Peyer's patch (tissue), 4 donors: Measurements from ENCODE around the gene CX3CL1.

Source experiments
- CTCF ChIP-seq, 6 experiments: fragments of 450-650 bp in 4 of 6; fragments of 200-600 bp in 2 of 6; sonication (generic) in 1 of 6; IDR thresholded peaks; one replicate each; pipeline ENCODE4 v1.5.1; 2017 to 2019; ENCODE audit warnings: antibody characterized with exemption in 6 of 6, mild to moderate bottlenecking in 3 of 6, moderate library complexity in 1 of 6
- POLR2A ChIP-seq, 2 donors: fragments of 450-650 bp; IDR thresholded peaks; one replicate each; pipeline ENCODE4 v1.5.1; 2017; ENCODE audit warnings: antibody characterized with exemption in 2 of 2, mild to moderate bottlenecking in 2 of 2, moderate library complexity in 2 of 2

GRCh38 chr16:57392694-57393093 lies 20.4 kb downstream of the CX3CL1 start:
- TF ChIP-seq CTCF (IDR thresholded peaks at IDR 0.05), result no peak
- TF ChIP-seq POLR2A (IDR thresholded peaks at IDR 0.05), result no peak
